Caco-2 (cell line): Measurements from ENCODE around the gene TUBA3D. TPM values are rescaled to one million over a fixed set of nuclear protein-coding genes. Genes with fewer than 3 reads are reported as not detected.
"Not testable (repeated sequence)": the region's sequence is repeated elsewhere in the genome, so short reads cannot be mapped to it uniquely, and the experiment has no call there.

Source experiments
- BruUV-seq: library from RNA; stranded (reverse); fragments of 400-500 nt; replicated peaks from 2 replicates; lab custom pipeline; 2021; lab: Mats Ljungman, UMichigan
- CTCF ChIA-PET: fragments of 300-600 bp; sonication (Branson Sonifier 250); formaldehyde crosslinking; loops from one replicate; lab custom pipeline; 2022; ENCODE audit warnings: antibody characterized with exemption; lab: Charles Lee
- POLR2A ChIA-PET: fragments of 300-600 bp; sonication (Branson Sonifier 250); formaldehyde crosslinking; loops from one replicate; lab custom pipeline; 2022; ENCODE audit warnings: antibody characterized with exemption; lab: Charles Lee
- DNase-seq, 2 experiments: peaks; one replicate each; pipeline versions ENCODE4 v3.0.0 to v3.0.0-alpha.2; 2020 to 2022
- H3K27me3 ChIP-seq: replicated peaks from 2 replicates; pipeline ENCODE4 v1.6.0; 2011; ENCODE audit warnings: low read length; ENCODE audit not compliant: control insufficient read depth, insufficient read depth
- H3K36me3 ChIP-seq: 2 replicates; pipeline ENCODE4 v1.5.1; 2011; ENCODE audit warnings: low read length; ENCODE audit not compliant: control insufficient read depth, insufficient read depth
- H3K4me1 ChIP-seq: fragments of 250-450 bp; sonication (Bioruptor Pico); 2 replicates; pipeline ENCODE4 v1.5.1; 2020; ENCODE audit warnings: mild to moderate bottlenecking
- H3K4me3 ChIP-seq: 2 replicates; pipeline ENCODE4 v1.5.1; 2011; ENCODE audit warnings: low read depth, mild to moderate bottlenecking, control low read depth, low read length
- H3K9me3 ChIP-seq: fragments of 250-450 bp; sonication (Bioruptor Pico); 2 replicates; pipeline ENCODE4 v1.5.1; 2020; ENCODE audit warnings: mild to moderate bottlenecking, moderate library complexity
- H3K27ac Mint-ChIP-seq: one replicate; pipeline ENCODE4 v1.8.0; 2022; ENCODE audit warnings: mixed read lengths; ENCODE audit not compliant: unreplicated experiment
- H3K27me3 Mint-ChIP-seq: one replicate; pipeline ENCODE4 v1.8.0; 2022; ENCODE audit warnings: mixed read lengths; ENCODE audit not compliant: insufficient read depth, unreplicated experiment
- H3K36me3 Mint-ChIP-seq: one replicate; pipeline ENCODE4 v1.8.0; 2022; ENCODE audit warnings: mild to moderate bottlenecking, mixed read lengths; ENCODE audit not compliant: insufficient read depth, unreplicated experiment
- H3K4me1 Mint-ChIP-seq: one replicate; pipeline ENCODE4 v1.8.0; 2022; ENCODE audit warnings: low read depth, mixed read lengths; ENCODE audit not compliant: unreplicated experiment
- H3K4me3 Mint-ChIP-seq: one replicate; pipeline ENCODE4 v1.8.0; 2022; ENCODE audit warnings: mild to moderate bottlenecking, moderate library complexity, mixed read lengths; ENCODE audit not compliant: unreplicated experiment
- H3K9me3 Mint-ChIP-seq: one replicate; pipeline ENCODE4 v1.8.0; 2022; ENCODE audit warnings: mixed read lengths; ENCODE audit not compliant: unreplicated experiment
- CTCF ChIP-seq, 2 experiments: fragments of 200-600 bp in 1 of 2; IDR thresholded peaks; 1 replicate in 1 of 2; 2 replicates in 1 of 2; pipeline versions ENCODE4 v1.5.1 to v1.8.0; 2011 to 2022; ENCODE audit warnings: antibody characterized with exemption in 1 of 2, control low read depth in 1 of 2, inconsistent platforms in 1 of 2, low read depth in 1 of 2, low read length in 1 of 2, mild to moderate bottlenecking in 1 of 2, moderate library complexity in 1 of 2; ENCODE audit not compliant: insufficient read depth in 1 of 2, severe bottlenecking in 1 of 2, unreplicated experiment in 1 of 2
- intact Hi-C: fragments of 100-400 bp; cut with micrococcal nuclease; formaldehyde crosslinking; loops from one replicate; pipeline ENCODE4 v1.10.0; 2022; ENCODE audit not compliant: unreplicated experiment
- total RNA-seq: library from RNA; stranded (reverse); gene quantifications from 2 replicates; pipeline ENCODE4 v1.2.3, GENCODE V29; 2022

TUBA3D gene
- total RNA-seq, 1 experiment from 2014 or later = not detected

GRCh38 chr2:131492015-131492417 is 16.1 kb downstream of the TUBA3D start, which contains the start of gene MZT2A:
Gene MZT2A (minus strand): TSS chr2:131492397. CDS start chr2:131492376, 21 bp downstream.
- H3K4me1 ChIP-seq, DNase-seq, H3K27me3 Mint-ChIP-seq, H3K36me3 ChIP-seq, H3K27me3 ChIP-seq, H3K4me1 Mint-ChIP-seq, H3K9me3 ChIP-seq, H3K9me3 Mint-ChIP-seq, BruUV-seq: not testable (repeated sequence)
- H3K4me3 ChIP-seq = peak within 1 kb of the TSS; percentile 96
- H3K4me3 Mint-ChIP-seq = peak within 1 kb of the TSS; percentile 95
- H3K36me3 Mint-ChIP-seq = peaks cover 39% of the 10 kb centered on the region
- peak in 1 of 2 experiments; percentile 41 for TF ChIP-seq CTCF (IDR thresholded peaks at IDR 0.05; ENCODE audit: insufficient read depth in 1 of 2, low read depth in 1 of 2, low read length in 1 of 2, severe bottlenecking in 1 of 2, unreplicated experiment in 1 of 2)
- peak within 1 kb of the TSS; percentile 98 for H3K27ac Mint-ChIP-seq
- POLR2A ChIA-PET = interaction anchor here (0.7 kb wide), 1 partner anchor 400 kb away, joined by 3 read pairs; no protein-coding TSS in a partner anchor
- intact Hi-C loops = loop anchor here (1.0 to 10.0 kb wide), 4 partner anchors 79 to 923 kb away; partner anchors contain the start of genes FAM168B and GPR39
- CTCF ChIA-PET = interaction anchor here (1.0 kb wide), 2 partner anchors 181 to 338 kb away, joined by 5 to 8 read pairs; no protein-coding TSS in a partner anchor

GRCh38 chr2:131492418-131493198 is 16.7 kb downstream of the TUBA3D start:
- H3K9me3 ChIP-seq = no peaks in the 10 kb centered on the region
- intact Hi-C loops = loop anchor here (1.0 to 10.0 kb wide), 4 partner anchors 79 to 922 kb away; partner anchors contain the start of genes FAM168B and GPR39
- peak overlapping the region; percentile 96 for H3K4me3 ChIP-seq
- peaks cover 45% of the 10 kb centered on the region for H3K36me3 Mint-ChIP-seq
- H3K4me1 Mint-ChIP-seq = no peaks in the 10 kb centered on the region
- no peaks in the 10 kb centered on the region for H3K27me3 Mint-ChIP-seq
- peak overlapping the region; percentile 98 for H3K27ac Mint-ChIP-seq
- CTCF ChIA-PET = interaction anchor here (0.6 to 1.3 kb wide), 8 partner anchors 11 to 339 kb away, joined by 3 to 8 read pairs (median 4); no protein-coding TSS in a partner anchor
- peak; percentile 90 to 91 for TF ChIP-seq CTCF (IDR thresholded peaks at IDR 0.05; ENCODE audit: insufficient read depth in 1 of 2, low read depth in 1 of 2, low read length in 1 of 2, severe bottlenecking in 1 of 2, unreplicated experiment in 1 of 2)
- peaks cover 2% of the 10 kb centered on the region; the same call in 1 of the 2 replicates for H3K36me3 ChIP-seq
- peak; percentile 97 to 98 for DNase-seq
- H3K27me3 ChIP-seq = no peaks in the 10 kb centered on the region
- no peaks in the 10 kb centered on the region for H3K4me1 ChIP-seq
- POLR2A ChIA-PET = interaction anchor here (0.6 to 0.7 kb wide), 3 partner anchors 55 to 1940 kb away, joined by 3 to 7 read pairs (median 3); no protein-coding TSS in a partner anchor
- no TSS peak for BruUV-seq
- peak overlapping the region; percentile 95 for H3K4me3 Mint-ChIP-seq
- H3K9me3 Mint-ChIP-seq = no peaks in the 10 kb centered on the region
